NOMO-1 treated with DMSO at 0.1 percent for 48 hours (cell line): ENCODE data around the gene SULT1C3.
"Not testable (repeated sequence)": the region's sequence is repeated elsewhere in the genome, so short reads cannot be mapped to it uniquely, and the experiment has no call there.

Experiments used
- DNase-seq: peaks from one replicate; lab custom pipeline; 2025; ENCODE audit not compliant: unreplicated experiment; lab: John Stamatoyannopoulos, UW

Gene SULT1C3

DNA sequence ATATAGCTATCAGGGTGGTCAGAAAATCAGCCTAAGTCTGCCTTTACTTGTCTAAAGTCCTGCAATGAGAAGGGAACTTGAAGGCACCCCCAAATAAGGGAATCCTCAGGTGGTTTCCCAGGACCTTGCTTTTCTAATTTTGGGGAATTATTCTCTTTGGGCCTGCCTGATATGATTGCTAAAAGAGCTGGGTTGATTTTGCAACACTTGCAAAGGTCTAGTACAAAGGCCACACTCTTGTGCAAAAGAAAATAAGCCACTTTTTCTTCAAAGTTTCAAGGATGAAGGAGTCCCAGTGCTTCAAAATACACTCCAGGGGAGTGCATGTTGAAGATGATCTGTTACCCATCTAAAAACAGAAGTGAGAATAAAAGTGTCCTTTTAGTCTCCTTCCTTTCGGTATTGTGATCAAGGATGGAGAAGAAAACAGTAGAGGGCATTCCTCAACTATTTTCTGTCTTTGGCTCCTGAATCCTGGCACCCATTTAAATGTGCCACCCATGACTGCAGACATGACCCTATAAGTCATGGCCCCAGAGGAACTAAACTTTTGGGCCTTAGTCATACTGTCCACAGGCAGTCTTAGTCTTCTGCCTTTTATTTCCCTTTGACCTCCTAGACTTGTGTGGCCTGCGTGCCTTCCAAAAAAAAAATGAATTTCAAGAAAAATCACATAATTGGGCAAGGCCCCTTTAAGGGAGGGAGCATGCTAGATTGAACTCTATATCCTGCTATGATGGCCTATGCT, 5.1 kb downstream of the SULT1C3 start:
- DNase-seq, result no peak

DNA sequence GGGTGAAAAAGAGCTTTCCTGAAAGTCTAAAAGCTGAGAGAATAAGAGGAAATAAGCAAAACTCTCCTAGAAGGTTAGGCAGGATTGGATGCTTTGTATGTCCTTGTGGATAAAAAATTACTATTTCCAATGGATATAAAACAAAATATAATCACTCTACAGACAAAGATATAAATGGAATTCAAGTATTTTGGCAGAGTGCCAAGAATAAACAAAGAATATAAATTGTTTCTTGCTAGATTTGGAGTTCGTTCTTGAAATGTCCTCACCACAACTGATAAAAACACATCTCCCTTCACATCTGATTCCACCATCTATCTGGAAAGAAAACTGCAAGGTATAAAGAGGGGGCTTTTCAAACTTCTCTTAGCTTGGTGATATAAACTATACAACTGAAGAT, 13.3 kb downstream of the SULT1C3 start:
- no peak for DNase-seq

DNA sequence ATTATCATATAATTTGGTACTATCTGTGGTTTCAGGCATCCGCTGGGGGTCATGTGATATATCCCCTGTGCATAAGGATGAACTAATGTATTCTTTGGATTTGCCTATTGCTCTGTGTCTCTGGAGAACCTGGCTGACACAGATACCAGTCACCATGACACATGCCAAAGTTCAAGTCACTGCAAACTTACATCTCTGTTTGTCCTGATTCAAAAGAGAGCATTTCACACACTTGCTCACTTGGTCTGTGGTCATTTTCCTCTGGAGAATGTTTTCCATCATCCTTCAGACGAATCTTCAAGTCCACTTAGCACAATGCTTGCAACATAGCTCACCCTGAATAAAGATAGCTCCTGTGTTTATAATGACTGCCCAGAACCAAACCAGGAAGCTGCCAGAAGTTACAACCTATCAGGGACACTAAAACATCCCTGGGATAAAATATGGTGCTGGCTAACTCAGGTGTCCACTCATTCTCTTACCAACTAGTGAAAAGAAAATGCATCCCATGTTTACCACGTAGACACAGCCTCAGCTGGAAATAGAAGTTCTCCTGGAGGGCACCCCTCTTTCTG, 18.1 kb downstream of the SULT1C3 start:
- no peak for DNase-seq

DNA sequence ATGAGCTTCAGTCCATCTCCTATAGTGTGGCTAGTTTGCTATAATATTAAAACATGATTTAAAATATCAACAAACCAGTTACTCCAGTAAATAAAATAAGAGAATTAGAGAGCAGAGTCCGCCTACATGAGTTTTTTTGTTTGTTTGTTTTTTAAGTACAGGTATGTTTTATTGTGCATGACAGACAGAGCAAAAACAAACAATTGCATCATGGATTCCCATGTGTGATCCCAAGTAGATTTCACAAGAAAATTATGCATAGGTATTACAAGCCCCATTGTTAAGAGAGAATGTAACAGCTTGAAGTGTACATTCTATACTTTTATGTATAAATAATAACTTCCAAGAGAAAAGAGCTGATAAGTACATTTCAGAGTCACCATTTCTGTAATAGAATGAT, 21.0 kb downstream of the SULT1C3 start:
- DNase-seq, result no peak

DNA sequence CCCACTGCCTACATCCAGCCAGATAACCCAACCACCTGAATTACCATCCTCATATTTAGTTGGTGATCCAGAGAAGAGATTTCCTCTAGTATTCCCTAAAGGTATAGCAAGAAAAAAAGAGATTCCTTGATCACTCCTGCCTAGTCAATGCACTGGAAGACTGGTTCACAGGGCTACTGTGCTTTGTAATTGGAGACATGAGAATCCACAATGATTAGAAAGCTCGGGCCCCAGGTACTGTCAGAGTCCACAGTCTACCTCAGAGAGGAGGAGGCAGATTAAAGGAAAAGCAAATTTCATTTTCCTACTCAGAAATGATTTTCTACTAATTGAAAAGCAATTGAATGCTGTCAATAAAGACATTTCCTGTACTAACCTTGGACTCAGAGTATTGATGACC, 22.3 kb downstream of the SULT1C3 start:
- no peak for DNase-seq

DNA sequence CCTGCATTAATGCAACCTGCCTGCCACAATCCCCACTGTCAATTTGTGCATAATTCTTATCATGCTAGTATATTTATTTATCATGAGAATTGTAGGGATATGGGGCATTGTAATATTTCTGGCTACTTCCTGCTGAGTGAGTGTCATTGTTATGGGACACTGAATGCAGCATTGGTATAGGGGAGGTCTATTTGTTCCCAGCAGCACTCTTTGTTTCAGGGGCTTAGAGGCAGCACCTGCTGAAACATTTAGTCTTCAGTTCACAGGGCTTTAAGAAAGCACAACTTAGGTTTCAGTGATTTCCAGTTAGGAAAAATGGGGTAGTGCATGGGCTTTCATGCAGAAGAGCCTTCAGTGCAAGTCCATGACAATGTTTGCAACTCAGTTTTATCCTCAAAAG, 23.6 kb downstream of the SULT1C3 start:
- DNase-seq, result no peak

GRCh38 chr2:108266218-108266617, 26.4 kb downstream of the SULT1C3 start:
- DNase-seq, result no peak

GRCh38 chr2:108267101-108267500, 27.3 kb downstream of the SULT1C3 start:
- peak; percentile 41 for DNase-seq

DNA sequence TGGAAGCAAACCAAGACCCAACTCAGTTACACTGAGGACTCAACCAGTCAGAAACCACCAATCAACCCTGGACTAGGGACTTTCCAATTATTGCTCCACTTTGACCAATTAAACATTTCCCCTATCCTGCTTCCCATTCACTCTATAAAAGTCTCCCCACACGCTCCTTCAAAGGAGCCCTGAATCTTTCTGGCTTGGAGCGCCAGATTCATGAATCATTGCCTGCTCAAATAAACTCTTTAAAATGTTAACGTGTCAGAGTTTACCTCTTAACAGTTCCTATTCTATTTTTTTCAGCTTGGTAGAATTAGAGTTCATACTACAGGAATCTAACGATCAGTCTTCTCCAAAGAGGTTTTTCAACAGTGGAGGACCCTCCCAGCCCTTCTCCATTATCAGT, 28.2 kb downstream of the SULT1C3 start:
- DNase-seq, result no peak

- DNase-seq, result no peak
These were observed 30.6 kb downstream of the SULT1C3 start for GRCh38 chr2:108270346-108270745.

- no peak for DNase-seq
These were observed 31.2 kb downstream of the SULT1C3 start for GRCh38 chr2:108270768-108271506.

GRCh38 chr2:108271691-108272253, 32.0 kb downstream of the SULT1C3 start:
- DNase-seq, result no peak

- no peak for DNase-seq
These were observed 38.9 kb downstream of the SULT1C3 start for GRCh38 chr2:108278631-108279030.

DNA sequence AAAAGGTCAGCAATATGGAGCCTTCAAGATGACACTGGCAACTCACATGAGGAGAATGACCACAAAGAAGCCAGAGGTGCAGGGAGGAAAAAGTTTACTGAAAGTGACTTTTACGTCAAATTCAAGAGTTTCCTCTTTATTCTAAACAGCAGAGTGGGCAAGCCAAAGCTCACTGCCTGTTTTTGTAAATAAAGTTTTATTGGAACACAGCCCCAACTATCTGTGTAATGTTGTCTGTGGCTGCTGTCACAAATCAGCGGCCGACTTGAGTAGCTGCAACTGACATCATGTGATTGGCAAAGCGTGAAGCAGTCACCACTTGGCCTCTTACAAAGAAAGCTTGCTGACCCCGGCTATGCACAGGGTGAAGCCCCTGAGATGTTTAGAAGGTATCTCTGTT, 39.7 kb downstream of the SULT1C3 start:
- DNase-seq, result no peak

GRCh38 chr2:108280466-108280865, 40.7 kb downstream of the SULT1C3 start:
- no peak for DNase-seq

- DNase-seq, result not testable (repeated sequence)
These were observed 44.8 kb downstream of the SULT1C3 start for GRCh38 chr2:108284566-108284965.

GRCh38 chr2:108285616-108286015, 45.8 kb downstream of the SULT1C3 start:
- no peak for DNase-seq

DNA sequence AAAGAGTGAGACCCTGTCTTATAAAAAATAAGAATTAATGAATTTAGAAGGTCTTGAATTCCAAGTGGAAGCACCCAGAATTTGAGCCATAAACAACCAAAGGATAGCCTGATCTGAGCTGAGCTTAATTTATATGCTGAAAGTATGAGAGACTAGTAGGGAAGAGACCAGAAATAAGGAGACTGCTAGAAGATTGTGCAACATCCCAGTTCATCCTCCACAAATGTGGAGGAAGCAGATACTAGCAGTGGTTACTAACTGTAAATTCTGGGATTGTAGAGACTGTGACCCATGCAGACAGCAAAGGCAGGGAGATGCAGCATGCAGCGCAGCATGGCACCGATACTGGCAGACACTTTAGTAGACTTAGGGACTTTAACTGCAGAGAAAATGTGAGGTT, 47.4 kb downstream of the SULT1C3 start:
- DNase-seq, result no peak

GRCh38 chr2:108288534-108289106, 48.9 kb downstream of the SULT1C3 start, which contains the start of gene SULT1C2:
SULT1C2 (plus strand) TSS chr2:108288895; CDS start chr2:108293668, 4,773 bp downstream.
- DNase-seq, result no peak

- no peak for DNase-seq
These were observed 54.1 kb downstream of the SULT1C3 start for GRCh38 chr2:108293850-108294249.

- no peak for DNase-seq
These were observed 57.8 kb downstream of the SULT1C3 start for GRCh38 chr2:108297436-108298141.
